GM21423 (cell line): ENCODE measurements around the gene MX1.

Experiments
- ATAC-seq: cut with Tn5 transposase; IDR thresholded peaks from one replicate; pipeline ENCODE4 v1.9.1; 2021; ENCODE audit warnings: mild to moderate bottlenecking, moderate library complexity; ENCODE audit not compliant: unreplicated experiment

MX1 gene, protein sequence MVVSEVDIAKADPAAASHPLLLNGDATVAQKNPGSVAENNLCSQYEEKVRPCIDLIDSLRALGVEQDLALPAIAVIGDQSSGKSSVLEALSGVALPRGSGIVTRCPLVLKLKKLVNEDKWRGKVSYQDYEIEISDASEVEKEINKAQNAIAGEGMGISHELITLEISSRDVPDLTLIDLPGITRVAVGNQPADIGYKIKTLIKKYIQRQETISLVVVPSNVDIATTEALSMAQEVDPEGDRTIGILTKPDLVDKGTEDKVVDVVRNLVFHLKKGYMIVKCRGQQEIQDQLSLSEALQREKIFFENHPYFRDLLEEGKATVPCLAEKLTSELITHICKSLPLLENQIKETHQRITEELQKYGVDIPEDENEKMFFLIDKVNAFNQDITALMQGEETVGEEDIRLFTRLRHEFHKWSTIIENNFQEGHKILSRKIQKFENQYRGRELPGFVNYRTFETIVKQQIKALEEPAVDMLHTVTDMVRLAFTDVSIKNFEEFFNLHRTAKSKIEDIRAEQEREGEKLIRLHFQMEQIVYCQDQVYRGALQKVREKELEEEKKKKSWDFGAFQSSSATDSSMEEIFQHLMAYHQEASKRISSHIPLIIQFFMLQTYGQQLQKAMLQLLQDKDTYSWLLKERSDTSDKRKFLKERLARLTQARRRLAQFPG

GRCh38 chr21:41425954-41426675, at the start of gene MX1:
MX1 (plus strand) TSS chr21:41426239; CDS start chr21:41432071, 5,832 bp downstream.
- peak; percentile 87 for ATAC-seq

DNA sequence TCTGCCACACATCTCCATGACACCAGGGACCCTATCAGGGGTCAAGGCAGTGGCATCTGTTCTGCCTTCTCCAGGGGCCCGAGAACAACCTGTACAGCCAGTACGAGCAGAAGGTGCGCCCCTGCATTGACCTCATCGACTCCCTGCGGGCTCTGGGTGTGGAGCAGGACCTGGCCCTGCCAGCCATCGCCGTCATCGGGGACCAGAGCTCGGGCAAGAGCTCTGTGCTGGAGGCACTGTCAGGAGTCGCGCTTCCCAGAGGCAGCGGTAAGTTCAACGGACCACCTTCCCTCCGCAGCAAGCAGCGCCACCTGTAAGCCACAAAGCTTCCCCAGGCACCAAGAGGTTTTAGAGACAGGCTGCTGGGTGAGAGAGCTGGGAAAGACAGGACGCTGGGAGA, 48.3 kb upstream of the MX1 start:
- no peak for ATAC-seq

GRCh38 chr21:41378849-41379248, 47.2 kb upstream of the MX1 start:
- ATAC-seq: no peak

DNA sequence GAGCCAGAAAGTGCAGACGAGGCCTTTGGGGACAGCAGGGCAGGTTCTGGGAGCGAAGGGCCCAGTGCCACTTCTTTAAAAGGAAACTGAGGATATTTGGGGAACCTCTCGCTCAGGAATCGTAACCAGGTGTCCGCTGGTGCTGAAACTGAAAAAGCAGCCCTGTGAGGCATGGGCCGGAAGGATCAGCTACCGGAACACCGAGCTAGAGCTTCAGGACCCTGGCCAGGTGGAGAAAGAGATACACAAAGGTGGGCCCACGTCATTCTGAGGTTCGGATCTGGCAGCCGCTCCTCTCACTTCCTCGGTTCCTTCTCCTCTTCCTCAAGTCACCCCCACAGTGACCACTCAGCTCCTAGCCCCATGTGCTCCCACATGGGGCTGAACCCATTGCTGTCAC, 46.1 kb upstream of the MX1 start:
- no peak for ATAC-seq

GRCh38 chr21:41381731-41382130, 44.3 kb upstream of the MX1 start:
- ATAC-seq: no peak

GRCh38 chr21:41387042-41387819, 38.8 kb upstream of the MX1 start:
- no peak for ATAC-seq

- no peak for ATAC-seq
Observed at GRCh38 chr21:41387824-41388223, 38.2 kb upstream of the MX1 start.

DNA sequence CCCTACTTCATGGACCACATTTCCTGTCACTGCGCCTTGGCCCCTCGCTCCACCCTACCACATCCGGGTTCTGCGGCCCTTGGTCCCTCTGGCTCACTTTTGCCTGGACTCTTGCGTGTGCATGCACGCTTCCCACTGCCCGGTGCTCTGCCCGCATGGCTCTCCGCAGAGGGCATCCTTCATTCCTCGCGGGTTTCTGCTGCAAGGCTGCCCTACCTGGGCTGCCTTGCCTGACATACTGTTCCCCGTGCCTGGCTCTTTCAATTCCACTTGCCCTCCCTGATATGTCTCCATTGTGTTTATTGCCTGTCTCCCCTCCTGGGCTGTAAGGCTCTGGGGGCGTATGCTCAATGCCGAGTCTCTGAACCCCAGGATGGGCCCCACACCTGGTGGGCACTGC, 37.8 kb upstream of the MX1 start:
- ATAC-seq: no peak

DNA sequence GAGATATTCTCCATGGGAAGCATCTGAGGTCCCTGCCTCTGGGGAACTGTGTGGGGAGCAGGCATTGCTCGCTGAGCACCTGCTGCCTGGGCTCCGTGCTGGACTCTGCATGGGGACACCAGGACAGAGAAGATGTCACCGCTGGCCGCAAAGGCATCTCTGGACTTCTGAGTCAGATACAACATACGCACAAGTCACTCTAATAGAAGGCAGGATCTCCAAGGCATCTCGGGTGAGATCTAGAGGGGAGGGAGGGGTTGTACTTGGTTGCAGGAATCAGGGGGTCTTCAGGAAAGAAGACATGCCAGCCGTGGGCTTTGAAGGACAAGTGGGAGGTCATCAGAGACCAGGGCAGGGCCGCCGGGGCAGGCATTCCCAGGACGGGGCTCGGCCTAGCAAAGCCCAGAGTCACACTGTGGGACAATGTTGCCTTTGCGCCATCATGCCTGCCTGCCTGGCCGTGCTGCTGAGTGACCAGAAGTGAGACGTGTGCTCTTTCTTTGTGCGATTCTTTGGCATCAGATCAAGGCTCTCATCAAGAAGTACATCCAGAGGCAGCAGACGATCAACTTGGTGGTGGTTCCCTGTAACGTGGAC, 35.9 kb upstream of the MX1 start:
- no peak for ATAC-seq

DNA sequence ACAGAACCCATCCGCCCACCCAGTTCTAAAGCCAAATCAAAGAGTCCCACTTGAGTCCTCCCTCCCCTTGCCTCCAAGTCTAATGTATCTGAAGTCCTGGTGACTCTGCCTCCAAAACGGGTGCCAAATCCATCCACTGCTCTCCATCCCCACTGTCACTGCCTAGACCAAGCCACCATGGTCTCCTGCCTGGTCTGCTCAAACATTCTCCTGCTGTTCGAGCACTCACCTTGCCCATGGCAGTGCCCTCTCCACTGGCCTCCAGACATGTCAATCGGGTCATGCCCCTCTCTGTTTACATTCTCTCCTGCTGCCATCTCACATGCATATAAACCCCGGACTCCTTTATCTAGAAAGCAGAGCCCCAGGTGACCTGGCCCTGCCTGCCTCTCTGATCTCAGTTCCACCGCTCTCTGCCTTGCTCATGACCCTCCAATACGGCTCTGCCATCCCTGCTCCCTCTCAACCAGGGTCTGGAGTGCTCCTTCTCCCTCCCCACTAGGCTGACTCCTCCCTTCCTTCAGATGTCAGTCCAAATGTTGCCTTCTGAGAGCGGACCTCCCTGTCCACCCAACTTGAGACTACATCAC, 32.1 kb upstream of the MX1 start:
- no peak for ATAC-seq

DNA sequence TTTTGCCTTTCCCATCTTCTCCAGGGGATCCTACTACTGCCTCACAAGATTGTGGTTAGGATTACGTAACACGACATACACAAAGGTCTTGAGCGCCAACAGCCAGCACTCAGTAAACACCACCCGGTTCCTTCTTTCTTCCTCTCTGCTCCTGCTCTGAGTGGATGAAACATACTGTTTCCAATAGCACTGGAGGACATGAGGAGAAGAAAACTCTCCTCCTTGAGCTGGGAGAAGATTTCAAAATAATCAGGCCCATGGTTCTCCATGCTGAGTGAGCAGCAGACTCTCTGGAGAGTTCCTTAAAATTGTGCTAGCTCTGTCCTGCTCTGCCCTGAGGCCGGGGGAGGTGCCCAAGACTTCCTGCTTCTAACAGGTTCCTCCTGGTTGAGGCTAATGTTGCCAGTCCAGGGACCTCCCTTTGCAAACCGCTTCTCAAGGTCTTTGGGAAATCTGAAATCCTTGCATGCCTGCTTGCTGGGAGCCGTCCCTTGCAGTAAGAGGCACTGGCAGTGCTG, 29.4 kb upstream of the MX1 start:
- no peak for ATAC-seq

DNA sequence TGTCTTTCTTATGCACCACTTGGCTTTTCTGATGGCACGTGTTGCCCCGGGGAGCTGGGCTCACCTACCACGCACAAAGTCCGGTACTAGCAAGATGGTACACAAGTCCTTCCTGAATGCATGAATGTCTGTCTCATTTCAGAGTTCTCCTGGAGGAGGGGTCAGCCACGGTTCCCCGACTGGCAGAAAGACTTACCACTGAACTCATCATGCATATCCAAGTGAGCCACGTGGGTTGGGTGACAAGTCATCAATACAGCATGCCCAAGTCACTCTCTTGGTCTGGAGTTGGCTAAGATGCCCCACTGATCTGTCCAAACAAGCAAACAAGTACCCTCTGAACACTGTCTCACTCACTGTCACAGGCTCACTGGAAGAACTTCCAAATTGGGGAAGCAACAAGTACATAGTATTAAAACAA, 28.6 kb upstream of the MX1 start:
- no peak for ATAC-seq

GRCh38 chr21:41398251-41398650, 27.8 kb upstream of the MX1 start:
- no peak for ATAC-seq

DNA sequence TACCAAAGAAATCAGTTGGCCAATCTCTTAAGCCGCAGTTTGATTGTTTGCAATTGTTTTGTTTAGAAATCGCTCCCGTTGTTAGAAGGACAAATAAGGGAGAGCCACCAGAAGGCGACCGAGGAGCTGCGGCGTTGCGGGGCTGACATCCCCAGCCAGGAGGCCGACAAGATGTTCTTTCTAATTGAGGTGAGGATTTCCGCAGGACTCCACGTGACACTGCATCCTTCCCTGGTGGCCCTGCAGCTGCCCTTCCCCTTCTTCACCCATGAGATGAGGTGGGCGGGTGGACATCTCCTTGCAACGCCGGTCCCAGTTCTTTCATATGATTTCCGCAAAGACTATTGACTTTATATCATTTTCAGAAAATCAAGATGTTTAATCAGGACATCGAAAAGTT, 27.2 kb upstream of the MX1 start:
- no peak for ATAC-seq

DNA sequence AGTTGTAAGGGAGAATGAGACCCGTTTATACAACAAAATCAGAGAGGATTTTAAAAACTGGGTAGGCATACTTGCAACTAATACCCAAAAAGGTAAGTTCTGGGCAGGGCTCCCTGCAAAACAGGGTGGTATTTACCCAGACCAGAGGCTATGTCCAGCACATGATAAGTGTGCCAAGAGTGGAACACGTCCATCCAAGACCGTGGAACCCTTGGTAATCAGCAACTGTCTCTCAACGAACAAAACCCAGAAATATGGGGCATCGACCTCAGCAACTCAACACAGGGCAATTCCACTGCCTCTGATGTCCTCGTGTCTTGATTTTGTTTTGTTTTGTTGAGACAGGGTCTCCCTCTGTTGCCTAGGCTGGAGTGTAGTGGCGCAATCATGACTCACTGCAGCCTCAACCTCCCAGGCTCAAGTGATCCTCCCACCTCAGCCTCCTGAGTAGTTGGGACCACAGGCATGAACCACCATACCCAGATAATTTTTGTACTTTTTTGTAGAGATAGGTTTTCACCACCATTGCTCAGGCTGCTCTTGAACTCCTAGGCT, 26.7 kb upstream of the MX1 start:
- ATAC-seq: no peak

DNA sequence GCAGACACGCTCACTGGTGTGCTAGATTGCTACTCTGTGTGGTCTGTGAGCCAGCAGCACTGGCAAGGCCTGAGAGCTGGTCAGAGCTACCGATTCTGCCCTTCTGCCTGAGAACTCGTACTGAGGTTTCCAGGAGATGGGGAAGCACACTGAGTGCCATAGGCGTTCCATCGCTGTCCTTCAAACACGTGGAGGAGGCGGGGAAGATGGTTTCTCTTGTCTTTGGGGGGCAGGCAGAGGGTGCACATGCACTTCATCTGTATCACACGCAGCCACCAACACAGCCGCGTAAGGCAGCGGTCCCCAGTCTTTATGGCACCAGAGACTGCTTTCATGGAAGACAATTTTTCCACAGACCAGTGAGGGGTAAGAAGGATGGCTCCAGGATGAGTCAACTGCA, 23.8 kb upstream of the MX1 start:
- no peak for ATAC-seq

GRCh38 chr21:41402796-41403195, 23.2 kb upstream of the MX1 start:
- no peak for ATAC-seq

- ATAC-seq: no peak
Observed at GRCh38 chr21:41403331-41403730, 22.7 kb upstream of the MX1 start.

GRCh38 chr21:41403966-41404365, 22.1 kb upstream of the MX1 start:
- no peak for ATAC-seq

- no peak for ATAC-seq
Observed at GRCh38 chr21:41405321-41405720, 20.7 kb upstream of the MX1 start.
